Suprapubic skin (tissue), 4 donors: ENCODE data around the gene MAP2K6.

Source experiments
- POLR2A ChIP-seq, 2 donors: fragments of 450-650 bp; IDR thresholded peaks; one replicate each; pipeline ENCODE4 v1.6.1; 2017; ENCODE audit warnings: antibody characterized with exemption in 2 of 2, mild to moderate bottlenecking in 2 of 2, moderate library complexity in 2 of 2
- POLR2AphosphoS5 ChIP-seq, 3 donors: sonication (generic); formaldehyde crosslinking; IDR thresholded peaks; one replicate each; pipeline ENCODE4 v1.6.1; 2017; ENCODE audit warnings: antibody characterized with exemption in 3 of 3
- TF ChIP-seq, protein P1 (sequence below), 2 donors: fragments of 200-600 bp in 1 of 2; fragments of 450-650 bp in 1 of 2; sonication (generic) in 1 of 2; IDR thresholded peaks; one replicate each; pipeline ENCODE4 v1.5.1; 2016 to 2019; ENCODE audit warnings: antibody characterized with exemption in 2 of 2, mild to moderate bottlenecking in 1 of 2, moderate library complexity in 1 of 2

DNA sequence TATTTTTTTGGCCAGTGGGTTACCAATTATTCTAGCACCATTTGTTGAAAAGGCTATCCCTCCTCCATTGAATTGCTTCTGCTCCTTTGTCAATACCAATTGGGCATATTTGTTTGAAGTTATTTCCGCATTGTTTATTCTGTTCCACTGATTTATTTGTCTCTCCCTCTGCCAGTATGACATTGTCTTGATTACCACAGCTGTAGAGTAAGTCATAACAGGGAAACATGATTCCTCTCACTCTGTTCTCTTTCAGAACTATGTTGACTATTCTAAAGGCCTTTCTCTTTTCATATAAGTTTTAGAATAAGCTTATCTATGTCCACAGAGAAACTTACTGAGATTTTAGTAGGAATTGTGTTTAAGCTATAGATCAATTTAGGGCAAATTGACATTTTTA is 94.3 kb downstream of the MAP2K6 start:
- TF ChIP-seq POLR2A (IDR thresholded peaks at IDR 0.05): no peak
- TF ChIP-seq, protein P1, sequence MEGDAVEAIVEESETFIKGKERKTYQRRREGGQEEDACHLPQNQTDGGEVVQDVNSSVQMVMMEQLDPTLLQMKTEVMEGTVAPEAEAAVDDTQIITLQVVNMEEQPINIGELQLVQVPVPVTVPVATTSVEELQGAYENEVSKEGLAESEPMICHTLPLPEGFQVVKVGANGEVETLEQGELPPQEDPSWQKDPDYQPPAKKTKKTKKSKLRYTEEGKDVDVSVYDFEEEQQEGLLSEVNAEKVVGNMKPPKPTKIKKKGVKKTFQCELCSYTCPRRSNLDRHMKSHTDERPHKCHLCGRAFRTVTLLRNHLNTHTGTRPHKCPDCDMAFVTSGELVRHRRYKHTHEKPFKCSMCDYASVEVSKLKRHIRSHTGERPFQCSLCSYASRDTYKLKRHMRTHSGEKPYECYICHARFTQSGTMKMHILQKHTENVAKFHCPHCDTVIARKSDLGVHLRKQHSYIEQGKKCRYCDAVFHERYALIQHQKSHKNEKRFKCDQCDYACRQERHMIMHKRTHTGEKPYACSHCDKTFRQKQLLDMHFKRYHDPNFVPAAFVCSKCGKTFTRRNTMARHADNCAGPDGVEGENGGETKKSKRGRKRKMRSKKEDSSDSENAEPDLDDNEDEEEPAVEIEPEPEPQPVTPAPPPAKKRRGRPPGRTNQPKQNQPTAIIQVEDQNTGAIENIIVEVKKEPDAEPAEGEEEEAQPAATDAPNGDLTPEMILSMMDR (IDR thresholded peaks at IDR 0.05): no peak
- no peak for TF ChIP-seq POLR2AphosphoS5 (IDR thresholded peaks at IDR 0.05)
